Gastrocnemius medialis (tissue), 4 donors: Measurements from ENCODE around the gene CCDC63.

Experiments
- POLR2A ChIP-seq, 2 donors: fragments of 450-650 bp; IDR thresholded peaks; one replicate each; pipeline ENCODE4 v1.6.1; 2017; ENCODE audit warnings: antibody characterized with exemption in 2 of 2, mild to moderate bottlenecking in 2 of 2, moderate library complexity in 2 of 2
- TF ChIP-seq, protein P1 (sequence below), 5 experiments: fragments of 450-650 bp in 3 of 5; fragments of 200-600 bp in 2 of 5; sonication (generic) in 2 of 5; IDR thresholded peaks in 4 of 5; conservative IDR thresholded peaks in 1 of 5; 1 replicate in 4 of 5; 2 replicates in 1 of 5; pipeline ENCODE4 v1.5.1; 2016 to 2019; ENCODE audit warnings: antibody characterized with exemption in 5 of 5, mild to moderate bottlenecking in 3 of 5, moderate library complexity in 3 of 5

DNA sequence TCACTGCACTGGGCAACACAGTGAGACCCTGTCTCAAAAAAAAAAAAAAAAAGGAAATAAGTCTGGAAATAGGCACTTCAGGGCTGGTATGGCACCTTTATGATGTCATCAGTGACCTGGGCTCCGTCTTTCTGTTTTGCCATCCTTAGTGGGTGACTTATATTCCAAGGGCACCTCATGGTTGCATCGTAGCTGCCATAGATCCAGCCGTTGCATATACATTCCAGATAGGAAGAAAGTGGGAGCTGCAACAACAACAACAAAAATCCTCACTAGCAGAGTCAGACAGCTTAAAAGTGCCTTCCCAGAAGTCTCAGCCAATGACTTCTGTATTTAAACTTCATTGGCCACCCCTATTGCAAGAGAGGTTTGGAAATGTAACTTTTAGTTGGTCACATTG, 47.2 kb downstream of the CCDC63 start:
- no peak for TF ChIP-seq POLR2A (IDR thresholded peaks at IDR 0.05)
- TF ChIP-seq, protein P1, sequence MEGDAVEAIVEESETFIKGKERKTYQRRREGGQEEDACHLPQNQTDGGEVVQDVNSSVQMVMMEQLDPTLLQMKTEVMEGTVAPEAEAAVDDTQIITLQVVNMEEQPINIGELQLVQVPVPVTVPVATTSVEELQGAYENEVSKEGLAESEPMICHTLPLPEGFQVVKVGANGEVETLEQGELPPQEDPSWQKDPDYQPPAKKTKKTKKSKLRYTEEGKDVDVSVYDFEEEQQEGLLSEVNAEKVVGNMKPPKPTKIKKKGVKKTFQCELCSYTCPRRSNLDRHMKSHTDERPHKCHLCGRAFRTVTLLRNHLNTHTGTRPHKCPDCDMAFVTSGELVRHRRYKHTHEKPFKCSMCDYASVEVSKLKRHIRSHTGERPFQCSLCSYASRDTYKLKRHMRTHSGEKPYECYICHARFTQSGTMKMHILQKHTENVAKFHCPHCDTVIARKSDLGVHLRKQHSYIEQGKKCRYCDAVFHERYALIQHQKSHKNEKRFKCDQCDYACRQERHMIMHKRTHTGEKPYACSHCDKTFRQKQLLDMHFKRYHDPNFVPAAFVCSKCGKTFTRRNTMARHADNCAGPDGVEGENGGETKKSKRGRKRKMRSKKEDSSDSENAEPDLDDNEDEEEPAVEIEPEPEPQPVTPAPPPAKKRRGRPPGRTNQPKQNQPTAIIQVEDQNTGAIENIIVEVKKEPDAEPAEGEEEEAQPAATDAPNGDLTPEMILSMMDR (IDR thresholded peaks at IDR 0.05 in 4 of 5, conservative IDR thresholded peaks at IDR 0.05 in 1 of 5) = no peak
